NCI-H748 (cell line): Measurements from ENCODE around the gene FAM117B.
"Not testable (repeated sequence)": the region's sequence is repeated elsewhere in the genome, so short reads cannot be mapped to it uniquely, and the experiment has no call there.

Experiments used
- DNase-seq: peaks from one replicate; lab custom pipeline; 2025; ENCODE audit not compliant: unreplicated experiment; lab: John Stamatoyannopoulos, UW

FAM117B gene

DNA sequence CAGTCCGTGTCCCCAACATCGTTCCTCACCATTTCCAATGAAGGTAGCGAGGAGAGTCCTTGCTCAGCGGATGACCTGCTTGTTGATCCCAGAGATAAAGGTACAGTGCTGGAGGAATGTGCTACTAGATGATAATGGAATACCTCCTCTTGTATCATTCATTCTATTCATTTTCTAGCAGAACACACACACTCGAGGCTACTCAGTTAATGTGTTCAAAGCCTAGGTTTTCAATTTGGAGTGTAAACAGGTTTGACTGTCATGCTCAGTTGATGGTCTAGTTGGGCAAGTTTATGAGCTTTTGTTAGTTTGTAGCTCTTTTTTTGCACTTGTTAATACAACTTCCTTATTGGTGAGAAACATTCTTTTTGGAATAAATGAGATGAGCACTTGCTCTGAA is 122.6 kb downstream of the FAM117B start:
- no peak for DNase-seq

DNA sequence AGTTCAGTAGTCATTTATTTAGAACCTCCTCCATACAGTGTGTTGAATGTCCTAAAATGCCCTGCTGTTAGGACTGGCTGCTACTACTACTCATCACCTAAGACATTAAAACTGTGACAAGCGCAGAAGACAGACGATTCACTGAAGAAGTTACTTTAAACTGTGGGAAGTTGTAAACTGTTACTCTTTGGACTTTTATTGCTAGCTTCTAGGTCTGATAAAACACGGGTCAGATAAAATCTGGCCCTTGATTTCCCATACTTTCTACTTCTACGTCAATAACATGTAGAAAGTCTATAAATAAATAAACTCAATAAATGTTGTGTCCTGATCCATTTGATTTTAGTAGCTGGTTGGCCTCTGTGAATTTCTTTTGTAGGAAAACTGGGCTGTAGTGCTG is 123.4 kb downstream of the FAM117B start:
- DNase-seq, result no peak

DNA sequence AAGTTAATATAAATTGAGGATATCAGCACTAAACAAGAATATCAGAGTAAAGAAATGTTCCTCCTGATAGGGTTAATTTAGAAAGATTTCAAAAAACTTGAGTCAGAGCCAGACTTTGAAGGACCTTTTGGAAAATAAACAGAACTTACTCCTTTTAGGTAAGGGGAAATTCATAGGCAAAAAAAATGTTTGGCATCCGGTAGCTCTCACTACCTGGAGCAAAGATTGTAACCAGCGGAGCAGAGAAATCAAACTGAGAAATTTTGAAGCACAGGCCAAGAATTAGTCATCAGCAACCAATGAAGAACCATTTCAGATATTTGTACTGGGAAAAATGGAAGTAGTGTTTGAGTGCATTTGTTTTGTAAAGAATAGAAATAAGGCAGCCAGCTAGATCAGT is 123.8 kb downstream of the FAM117B start:
- DNase-seq, result no peak

DNA sequence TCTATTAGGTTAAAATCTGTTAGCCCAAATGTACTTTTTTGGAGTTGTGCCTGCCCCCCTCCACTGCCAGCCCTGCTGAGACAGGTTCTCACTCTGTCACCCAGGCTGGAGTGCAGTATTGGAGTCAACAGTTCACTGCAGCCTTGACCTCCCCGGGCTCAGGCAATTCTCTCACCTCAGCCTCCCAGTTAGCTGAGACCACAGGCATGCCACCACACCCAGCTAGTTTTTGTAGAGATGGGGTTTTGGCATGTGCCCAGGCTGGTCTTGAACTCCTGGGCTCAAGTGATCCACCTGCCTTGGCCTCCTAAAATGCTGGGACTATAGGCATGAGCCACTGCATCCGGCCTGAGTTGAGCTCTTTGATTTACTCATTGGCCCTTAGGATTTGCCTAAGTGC is 126.1 kb downstream of the FAM117B start:
- no peak for DNase-seq

GRCh38 chr2:202762556-202762955 is 127.8 kb downstream of the FAM117B start:
- no peak for DNase-seq

DNA sequence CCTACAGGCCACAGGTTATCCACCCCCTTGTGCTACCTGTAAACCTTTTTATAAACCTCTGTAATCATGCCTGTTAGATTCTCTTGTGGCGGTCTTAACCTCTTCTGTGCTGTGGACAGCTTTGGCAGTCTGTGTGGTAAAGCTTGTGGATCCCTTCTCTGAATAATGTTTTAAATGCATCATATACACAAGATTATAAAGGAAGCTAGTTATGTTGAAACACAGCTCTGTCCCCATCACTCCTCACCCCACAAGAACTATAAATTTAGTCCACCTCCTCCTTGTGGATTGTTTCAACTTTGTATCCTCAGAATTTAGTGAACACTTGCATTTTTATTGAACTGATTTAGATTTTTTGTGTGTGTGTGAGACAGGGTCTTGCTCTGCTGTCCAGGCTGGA is 129.1 kb downstream of the FAM117B start:
- DNase-seq, result no peak

- no peak for DNase-seq
Measured at GRCh38 chr2:202764991-202765390, 130.2 kb downstream of the FAM117B start.

DNA sequence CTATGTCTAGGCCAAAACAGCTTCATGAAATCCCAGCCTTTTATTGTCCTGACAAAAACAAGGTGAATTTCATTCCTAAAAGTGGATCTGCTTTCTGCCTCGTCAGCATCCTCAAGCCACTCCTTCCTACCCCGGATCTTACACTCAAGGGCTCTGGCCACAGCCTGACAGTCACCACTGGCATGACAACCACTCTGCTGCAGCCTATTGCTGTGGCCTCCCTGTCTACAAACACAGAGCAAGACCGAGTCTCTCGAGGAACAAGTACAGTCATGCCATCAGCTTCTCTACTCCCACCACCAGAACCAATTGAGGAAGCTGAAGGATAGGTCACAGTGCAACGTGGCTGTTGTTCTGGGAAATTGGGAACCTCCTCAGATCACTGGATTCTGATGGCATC is 130.7 kb downstream of the FAM117B start:
- DNase-seq, result no peak

- no peak for DNase-seq
Measured at GRCh38 chr2:202768273-202768672, 133.5 kb downstream of the FAM117B start.

GRCh38 chr2:202769201-202769600 is 134.4 kb downstream of the FAM117B start:
- DNase-seq, result no peak

DNA sequence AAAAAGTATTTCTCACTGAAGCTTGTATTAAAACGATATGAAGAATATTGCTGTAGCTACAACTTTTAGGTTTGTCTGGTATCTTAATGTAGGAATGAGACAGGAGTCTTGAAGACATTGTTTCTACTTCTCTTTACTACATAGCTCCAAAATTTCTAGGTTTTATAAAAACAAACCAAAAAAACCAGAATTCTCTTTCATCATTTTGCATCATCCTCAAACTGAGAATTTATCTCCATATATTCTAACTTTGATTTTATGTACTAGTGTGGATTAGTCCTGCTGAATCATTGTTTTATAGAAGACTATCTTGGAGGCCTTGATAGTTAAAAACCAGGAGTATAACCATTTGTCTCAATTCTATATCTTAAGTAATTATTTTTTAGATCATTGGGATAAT is 136.6 kb downstream of the FAM117B start:
- no peak for DNase-seq

GRCh38 chr2:202771741-202772460 is 137.1 kb downstream of the FAM117B start:
- DNase-seq, result no peak

DNA sequence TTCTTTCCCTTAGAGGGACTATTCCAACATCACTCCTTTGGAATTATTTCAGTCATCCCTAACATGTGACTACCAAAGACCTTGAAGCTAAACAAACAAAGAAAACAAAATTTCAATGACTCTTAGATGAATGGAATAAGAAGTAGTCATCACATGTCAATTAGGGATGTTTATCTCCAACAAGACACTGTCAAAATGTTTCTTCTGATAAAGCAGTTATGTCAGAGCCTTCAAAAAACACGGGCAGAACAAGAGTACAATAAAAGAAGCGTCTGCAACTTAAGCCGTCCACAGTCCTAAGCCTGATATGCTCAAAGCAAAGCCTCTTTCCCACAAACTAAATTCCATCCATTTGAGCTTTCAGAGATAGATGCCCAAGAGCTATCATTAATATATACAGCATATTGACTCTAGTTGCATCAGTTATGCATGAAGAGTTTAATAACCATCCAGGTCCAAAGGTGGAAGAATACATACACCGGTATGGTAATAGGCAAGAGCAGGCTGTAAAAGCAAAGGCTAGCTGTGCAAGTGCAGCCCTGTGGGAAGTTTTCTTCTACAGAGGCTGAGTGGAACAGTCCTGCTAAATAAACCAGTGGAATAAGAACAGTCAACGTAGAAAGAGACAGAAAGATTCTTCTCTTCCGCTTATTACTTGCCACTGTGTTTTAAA is 138.7 kb downstream of the FAM117B start:
- DNase-seq, result no peak

DNA sequence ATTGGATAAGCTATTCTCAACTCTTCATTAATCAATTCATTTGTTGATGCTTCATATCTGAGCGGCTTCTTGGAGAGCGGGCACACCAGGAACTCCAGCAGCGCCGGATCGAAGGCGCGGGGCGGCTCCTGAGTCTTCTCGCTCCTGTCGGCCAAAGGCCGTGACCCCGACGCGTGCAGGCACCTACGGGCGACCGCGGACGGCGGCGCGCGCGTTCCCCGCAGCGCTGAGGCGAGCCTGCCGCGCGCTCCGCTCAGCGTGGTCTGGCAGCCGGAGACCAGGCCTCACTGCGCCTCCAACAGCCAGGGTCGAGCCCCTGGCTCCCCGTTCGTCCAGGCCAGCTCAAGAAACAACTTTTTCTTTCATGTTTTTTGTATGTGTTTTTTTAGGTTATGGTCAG is 139.3 kb downstream of the FAM117B start:
- DNase-seq, result no peak

DNA sequence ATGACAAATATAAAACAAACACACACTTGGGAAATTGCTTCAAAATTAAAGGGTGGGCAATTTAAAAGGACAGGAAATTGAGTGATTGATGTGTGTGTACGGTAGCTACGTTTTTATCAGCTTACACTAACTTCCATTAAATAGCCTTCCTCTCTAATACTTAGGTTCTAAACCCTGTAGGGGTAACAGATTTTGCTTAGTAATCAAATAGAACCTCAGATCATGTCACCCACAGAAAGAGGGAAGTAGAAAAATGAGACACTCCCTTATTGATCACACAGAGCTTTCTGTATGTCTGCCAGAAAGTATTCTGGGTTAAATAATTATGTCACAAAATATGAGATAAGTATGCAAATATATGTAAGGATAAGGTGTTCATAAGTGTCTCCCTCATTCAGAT is 143.4 kb downstream of the FAM117B start:
- DNase-seq, result no peak

- no peak for DNase-seq
Measured at GRCh38 chr2:202780514-202781021, 145.8 kb downstream of the FAM117B start.

DNA sequence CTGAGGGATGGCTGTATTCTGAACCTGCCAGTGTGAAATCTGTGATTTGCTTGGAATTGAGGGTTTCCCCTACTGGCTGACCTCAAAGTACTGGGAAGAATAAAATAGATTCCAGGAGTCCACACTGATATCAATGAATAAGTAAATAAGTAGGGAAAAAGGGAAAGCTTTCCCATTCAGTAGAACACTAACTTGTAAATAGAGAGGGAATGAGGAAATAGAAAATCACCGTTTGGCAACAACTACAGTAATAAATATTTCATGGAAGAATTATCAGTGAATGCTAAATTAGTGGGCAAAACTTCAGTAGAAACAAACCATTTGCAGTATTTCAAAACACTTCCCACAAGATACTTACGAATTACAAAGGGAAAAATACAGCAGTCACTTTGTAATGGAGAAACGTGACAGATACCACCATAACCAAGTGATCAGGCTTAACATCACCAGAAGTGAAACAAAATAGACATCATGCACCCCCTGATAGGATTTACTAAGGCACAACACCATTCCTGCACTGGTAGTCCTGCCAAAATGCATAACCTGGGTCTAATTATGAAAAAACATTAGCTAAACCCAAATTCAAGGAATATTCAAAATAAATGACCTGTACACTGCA is 148.3 kb downstream of the FAM117B start:
- DNase-seq, result no peak

GRCh38 chr2:202786842-202787241 is 152.1 kb downstream of the FAM117B start:
- no peak for DNase-seq

- no peak for DNase-seq
Measured at GRCh38 chr2:202790676-202791075, 155.9 kb downstream of the FAM117B start.

DNA sequence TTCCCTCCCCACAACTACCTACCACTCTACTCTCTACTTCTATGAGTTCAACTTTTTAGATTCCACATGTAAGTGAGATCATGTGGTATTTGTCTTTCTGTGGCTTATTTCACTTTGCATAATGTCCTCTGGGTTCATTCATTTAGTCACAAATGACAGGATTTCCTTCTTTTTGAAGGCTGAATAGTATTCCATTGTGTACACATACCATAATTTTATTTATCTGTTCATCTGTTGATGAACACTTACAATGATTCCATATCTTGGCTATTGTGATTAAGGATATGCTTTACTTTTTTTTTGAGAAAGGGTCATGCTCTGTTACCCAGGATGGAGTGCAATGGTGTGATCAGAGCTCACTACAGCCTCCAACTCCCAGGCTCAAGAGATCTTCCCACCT is 163.2 kb downstream of the FAM117B start:
- DNase-seq, result no peak

DNA sequence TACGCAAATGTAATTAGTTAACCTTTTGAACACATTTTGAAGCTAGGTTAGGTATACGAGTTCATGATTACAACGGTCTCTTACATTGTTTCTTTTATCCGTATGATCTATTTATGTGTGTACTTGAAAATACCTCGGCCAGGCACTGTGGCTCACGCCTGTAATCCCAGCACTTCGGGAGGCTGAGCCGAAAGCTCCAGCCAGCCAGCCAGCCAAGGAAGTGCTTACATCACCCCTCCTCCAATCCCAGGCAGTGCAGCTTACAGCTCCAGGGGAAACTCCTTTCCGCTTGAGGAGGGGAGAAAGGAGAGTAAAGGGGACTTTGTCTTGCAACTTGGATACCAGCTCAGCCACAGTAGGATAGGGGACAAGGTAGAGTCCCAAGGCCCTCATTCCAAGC is 171.1 kb downstream of the FAM117B start:
- not testable (repeated sequence) for DNase-seq
